SJSA1 (cell line): ENCODE data around the gene CERS6. TPM values are rescaled to one million over a fixed set of nuclear protein-coding genes. Genes with fewer than 3 reads are reported as not detected.
"Not testable (repeated sequence)": the region's sequence is repeated elsewhere in the genome, so short reads cannot be mapped to it uniquely, and the experiment has no call there.

ENCODE experiments used
- DNase-seq, 2 experiments: peaks; one replicate each; pipeline ENCODE4 v3.0.0-alpha.2; 2015 to 2020; ENCODE audit warnings: low spot score in 2 of 2, low read depth in 1 of 2
- H3K27ac ChIP-seq: fragments of 250-450 bp; sonication (Bioruptor Pico); 2 replicates; pipeline ENCODE4 v1.5.1; 2020; ENCODE audit warnings: mild to moderate bottlenecking, moderate library complexity
- H3K27me3 ChIP-seq: fragments of 250-450 bp; sonication (Bioruptor Pico); replicated peaks from 2 replicates; pipeline ENCODE4 v1.5.1; 2020; ENCODE audit warnings: mild to moderate bottlenecking, moderate library complexity
- H3K36me3 ChIP-seq: fragments of 250-450 bp; sonication (Bioruptor Pico); 2 replicates; pipeline ENCODE4 v1.5.1; 2020; ENCODE audit warnings: mild to moderate bottlenecking
- H3K4me1 ChIP-seq: fragments of 250-450 bp; sonication (Bioruptor Pico); replicated peaks from 2 replicates; pipeline ENCODE4 v1.6.1; 2021; ENCODE audit warnings: mild to moderate bottlenecking
- H3K4me3 ChIP-seq: fragments of 250-450 bp; sonication (Bioruptor Pico); 2 replicates; pipeline ENCODE4 v1.5.1; 2020; ENCODE audit warnings: mild to moderate bottlenecking
- H3K9me3 ChIP-seq: fragments of 250-450 bp; sonication (Bioruptor Pico); replicated peaks from 2 replicates; pipeline ENCODE4 v1.5.1; 2020; ENCODE audit warnings: mild to moderate bottlenecking
- total RNA-seq: library from RNA; depleted of rRNA; stranded (reverse); fragments of >200 nt; shearing (Covaris generic); gene quantifications from 2 replicates; pipeline ENCODE4 v1.2.3, GENCODE V29; 2014

Gene CERS6
- total RNA-seq, 1 experiment from 2014 or later: 43.7 TPM

DNA sequence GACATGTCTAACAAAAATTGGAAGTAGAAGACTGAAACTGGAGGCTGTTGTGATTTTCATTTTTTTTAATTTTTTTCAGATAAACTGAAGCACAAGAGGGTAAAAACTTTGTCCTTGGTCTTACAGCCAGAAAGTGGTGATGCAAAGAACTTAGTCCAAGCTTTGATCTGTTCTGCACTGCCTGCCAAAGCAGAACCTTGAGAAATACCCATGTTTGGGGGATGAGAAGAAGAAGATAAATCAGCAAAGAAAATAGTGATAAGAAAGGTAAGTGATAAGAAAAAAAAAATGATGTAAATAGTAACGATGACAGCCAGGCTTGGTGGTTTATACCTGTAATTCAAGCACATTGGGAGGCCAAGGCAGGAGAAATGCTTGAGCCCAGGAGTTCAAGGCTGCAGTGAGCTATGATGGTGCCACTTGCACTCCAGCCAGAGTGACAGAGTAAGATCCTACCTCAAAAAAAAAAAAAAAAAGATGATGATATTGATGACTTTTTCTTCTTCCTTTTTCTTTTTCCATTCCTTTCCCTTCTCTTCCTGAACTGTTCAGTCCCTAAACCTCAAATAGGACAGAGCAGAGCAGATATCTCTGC is 331.8 kb downstream of the CERS6 start:
- no peak for DNase-seq
- Histone ChIP-seq H3K4me3 (no peak overlapping the region), H3K27me3 (no peaks in the 10 kb centered on the region)

DNA sequence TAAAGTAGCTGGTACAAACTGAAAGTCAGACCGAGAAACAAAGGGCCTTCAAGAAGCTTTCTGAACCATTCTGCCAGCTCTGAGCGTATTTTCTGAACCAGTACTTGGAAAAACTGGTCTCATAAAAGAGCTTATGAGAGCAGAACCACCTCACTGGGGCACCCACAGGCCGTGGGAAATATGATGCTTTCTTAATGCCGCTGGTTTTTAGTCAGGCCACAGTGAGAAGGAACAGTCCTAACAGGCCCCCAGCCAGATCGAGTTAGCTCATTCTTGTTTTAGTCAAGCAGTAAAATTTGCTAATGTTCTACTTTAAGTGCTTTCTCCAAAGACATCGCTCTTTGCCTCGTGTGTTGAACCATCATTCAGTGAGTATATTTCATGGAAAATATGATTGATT is 333.7 kb downstream of the CERS6 start:
- Histone ChIP-seq H3K4me3 (no peak overlapping the region), H3K4me1 (no peaks in the 10 kb centered on the region), H3K27me3 (no peaks in the 10 kb centered on the region), H3K36me3 (no peaks in the 10 kb centered on the region), H3K27ac (no peak overlapping the region), H3K9me3 (no peaks in the 10 kb centered on the region)
- DNase-seq: no peak

More for the DNA sequence above, 331.8 kb downstream of the CERS6 start:
- H3K36me3 ChIP-seq: no peaks in the 10 kb centered on the region
- H3K27ac ChIP-seq: no peak overlapping the region
- no peaks in the 10 kb centered on the region for H3K9me3 ChIP-seq
- H3K4me1 ChIP-seq: no peaks in the 10 kb centered on the region

DNA sequence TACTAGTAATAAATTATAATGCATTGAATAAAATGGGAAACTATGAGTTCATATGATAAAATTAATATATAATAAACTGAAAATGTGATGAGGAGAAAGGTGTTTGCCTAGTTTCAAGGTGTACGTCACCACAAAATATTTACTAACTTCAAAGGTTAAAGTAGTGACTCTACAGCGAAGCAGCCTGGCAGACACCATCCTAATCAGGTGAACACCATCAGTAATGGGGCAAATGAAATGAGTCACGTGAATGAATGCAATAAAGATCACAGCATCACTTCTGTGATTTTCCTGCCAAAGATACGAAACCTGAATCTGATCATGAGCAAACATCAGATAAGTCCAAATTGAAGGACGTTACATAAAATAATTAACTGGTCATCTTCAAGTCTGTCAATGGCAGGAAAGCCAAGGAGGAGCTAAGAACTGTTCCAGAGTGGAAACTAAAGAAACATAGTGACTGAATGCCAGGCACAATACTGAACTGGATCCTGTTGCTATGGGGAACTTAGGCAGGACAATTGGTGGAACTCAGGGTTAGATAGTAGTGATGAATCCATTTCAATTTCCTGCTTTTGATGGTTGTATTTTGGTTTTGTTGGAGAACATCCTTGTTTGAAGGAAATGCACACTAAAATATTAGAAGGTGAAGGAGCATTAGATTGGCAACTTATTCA is 334.3 kb downstream of the CERS6 start:
- H3K9me3 ChIP-seq: no peaks in the 10 kb centered on the region
- H3K27ac ChIP-seq: no peak overlapping the region
- no peaks in the 10 kb centered on the region for H3K27me3 ChIP-seq
- H3K4me3 ChIP-seq: no peak overlapping the region
- DNase-seq: no peak
- H3K4me1 ChIP-seq: no peaks in the 10 kb centered on the region
- H3K36me3 ChIP-seq: no peaks in the 10 kb centered on the region

DNA sequence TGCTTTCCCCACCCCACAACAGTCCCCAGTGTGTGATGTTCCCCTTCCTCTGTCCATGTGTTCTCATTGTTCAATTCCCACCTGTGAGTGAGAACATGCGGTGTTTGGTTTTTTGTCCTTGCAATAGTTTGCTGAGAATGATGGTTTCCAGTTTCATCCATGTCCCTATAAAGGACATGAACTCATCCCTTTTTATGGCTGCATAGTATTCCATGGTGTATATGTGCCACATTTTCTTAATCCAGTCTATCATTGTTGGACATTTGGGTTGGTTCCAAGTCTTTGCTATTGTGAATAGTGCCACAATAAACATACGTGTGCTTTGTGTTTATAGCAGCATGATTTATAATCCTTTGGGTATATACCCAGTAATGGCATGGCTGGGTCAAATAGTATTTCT is 335.1 kb downstream of the CERS6 start:
- not testable (repeated sequence) for H3K4me3 ChIP-seq, H3K36me3 ChIP-seq, H3K27ac ChIP-seq, H3K27me3 ChIP-seq, H3K9me3 ChIP-seq, DNase-seq, H3K4me1 ChIP-seq

DNA sequence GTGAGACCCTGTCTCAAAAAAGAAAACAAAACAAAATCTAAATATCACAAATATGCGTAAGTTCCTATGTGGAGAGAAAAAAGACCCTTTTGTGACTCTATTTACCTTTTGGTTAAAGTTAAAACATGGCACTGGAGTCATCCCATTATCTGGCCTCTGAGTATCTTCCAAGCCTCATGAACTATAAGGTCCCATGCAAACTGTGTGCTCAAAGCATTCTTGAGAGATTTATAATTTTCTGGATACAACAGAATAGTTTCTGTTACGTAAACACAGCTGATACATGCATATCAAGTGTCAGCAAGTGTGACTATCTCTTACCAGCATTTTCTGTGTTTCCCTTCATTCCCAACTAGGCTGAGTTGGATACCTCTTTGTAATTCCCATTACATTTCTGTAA is 337.5 kb downstream of the CERS6 start:
- Histone ChIP-seq H3K9me3 (no peaks in the 10 kb centered on the region), H3K36me3 (no peaks in the 10 kb centered on the region), H3K27ac (no peak overlapping the region), H3K27me3 (no peaks in the 10 kb centered on the region), H3K4me1 (no peaks in the 10 kb centered on the region), H3K4me3 (no peak overlapping the region)
- no peak for DNase-seq

DNA sequence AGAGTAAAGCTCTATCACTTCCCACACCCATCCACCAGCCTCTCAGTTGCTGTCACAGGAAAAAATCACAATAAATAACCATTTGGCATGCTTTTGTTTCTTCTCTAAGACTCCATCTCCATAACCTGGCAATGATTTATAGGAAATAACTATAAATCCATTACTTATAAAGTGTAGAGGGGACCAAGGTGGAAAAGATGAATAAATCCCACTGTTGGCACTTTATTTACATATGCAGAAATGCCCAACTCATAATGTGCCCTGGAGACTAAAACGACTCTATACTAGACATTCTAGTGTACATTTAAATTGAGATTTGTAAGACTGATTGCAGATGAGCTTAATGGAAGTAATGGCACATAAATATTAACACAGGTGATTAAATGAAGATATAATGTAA is 338.9 kb downstream of the CERS6 start:
- Histone ChIP-seq H3K4me1 (no peaks in the 10 kb centered on the region), H3K4me3 (no peak overlapping the region), H3K27ac (no peak overlapping the region), H3K9me3 (no peaks in the 10 kb centered on the region), H3K36me3 (no peaks in the 10 kb centered on the region), H3K27me3 (no peaks in the 10 kb centered on the region)
- no peak for DNase-seq

DNA sequence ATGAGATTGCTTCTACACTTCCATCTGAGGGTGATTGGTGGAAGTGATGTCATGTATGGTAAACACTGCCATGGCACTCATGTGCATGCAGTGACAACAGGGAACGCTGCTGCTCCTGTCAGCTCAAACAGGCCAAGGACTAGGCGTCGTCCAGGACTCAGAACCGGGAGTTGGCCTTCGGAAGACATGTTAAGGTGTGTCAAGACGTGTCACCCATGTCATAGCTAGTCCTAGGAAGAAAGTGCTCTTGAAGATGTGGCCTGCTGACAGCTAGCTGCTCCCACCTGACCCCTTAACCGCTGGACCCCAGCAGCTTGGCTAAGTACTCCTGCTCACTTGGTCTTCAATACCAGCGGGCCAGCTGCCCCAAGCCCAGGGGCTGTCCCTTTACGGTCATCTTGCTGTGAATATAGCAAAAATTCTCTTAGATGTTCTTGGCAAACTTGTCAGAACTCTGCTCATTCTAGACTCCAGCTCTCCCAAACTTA is 340.1 kb downstream of the CERS6 start:
- Histone ChIP-seq H3K36me3 (no peaks in the 10 kb centered on the region), H3K4me3 (no peak overlapping the region), H3K4me1 (no peaks in the 10 kb centered on the region), H3K27me3 (no peaks in the 10 kb centered on the region), H3K9me3 (no peaks in the 10 kb centered on the region), H3K27ac (no peak overlapping the region)
- DNase-seq: no peak

DNA sequence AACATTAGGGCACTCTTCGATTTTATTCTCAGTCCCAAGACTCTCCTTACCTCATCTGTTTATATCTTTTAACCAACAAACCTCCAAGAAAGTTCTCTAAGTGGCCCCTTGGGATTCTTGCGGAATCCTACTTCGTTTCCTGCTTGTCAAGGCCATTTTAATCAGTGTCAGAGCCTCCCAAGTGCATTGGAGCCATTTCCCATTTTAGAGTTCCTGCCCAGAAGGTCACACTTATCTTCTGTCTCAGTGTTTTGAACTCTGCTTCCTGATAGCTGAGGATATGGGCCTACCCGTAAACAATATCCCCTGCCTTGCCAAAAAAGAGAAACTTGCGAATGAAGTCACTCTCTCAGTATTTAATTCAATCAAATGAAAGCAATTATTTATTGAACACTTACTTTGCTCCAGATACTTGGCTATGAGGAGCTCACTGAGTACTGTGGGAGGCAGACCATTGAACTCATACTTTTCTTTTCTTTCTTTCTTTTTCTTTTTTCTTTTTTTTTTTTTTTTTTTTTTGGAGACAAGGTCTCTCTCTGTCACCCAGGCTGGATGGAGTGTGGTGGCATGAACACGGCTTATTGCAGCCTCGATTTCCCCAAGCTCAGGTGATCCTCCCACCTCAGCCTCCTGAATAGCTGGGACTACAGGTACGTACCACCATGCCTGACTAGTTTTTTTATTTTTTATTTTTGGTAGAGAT is 340.7 kb downstream of the CERS6 start:
- no peak overlapping the region for H3K27ac ChIP-seq
- no peaks in the 10 kb centered on the region for H3K4me1 ChIP-seq
- H3K4me3 ChIP-seq: no peak overlapping the region
- H3K27me3 ChIP-seq: no peaks in the 10 kb centered on the region
- H3K9me3 ChIP-seq: no peaks in the 10 kb centered on the region
- no peak for DNase-seq
- H3K36me3 ChIP-seq: no peaks in the 10 kb centered on the region

DNA sequence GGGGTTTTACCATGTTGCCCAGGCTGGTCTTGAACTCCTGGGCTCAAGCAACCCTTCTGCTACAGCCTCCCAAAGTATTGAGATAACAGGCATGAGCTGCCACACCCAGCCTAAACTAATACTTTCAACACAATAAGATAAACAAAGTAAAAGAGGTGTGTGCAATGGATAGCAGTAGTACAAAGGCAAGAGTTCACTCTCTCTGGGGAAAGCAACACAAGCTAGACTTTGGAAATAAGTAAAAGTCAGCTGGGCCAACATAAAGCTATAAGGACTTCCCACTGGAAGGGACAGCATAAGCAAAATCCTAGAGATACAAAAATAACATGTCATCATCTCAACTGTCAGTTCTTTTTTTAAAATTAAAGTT is 341.2 kb downstream of the CERS6 start:
- no peak overlapping the region for H3K4me3 ChIP-seq
- H3K9me3 ChIP-seq: no peaks in the 10 kb centered on the region
- H3K4me1 ChIP-seq: no peaks in the 10 kb centered on the region
- no peaks in the 10 kb centered on the region for H3K27me3 ChIP-seq
- no peaks in the 10 kb centered on the region for H3K36me3 ChIP-seq
- no peak for DNase-seq
- H3K27ac ChIP-seq: no peak overlapping the region

DNA sequence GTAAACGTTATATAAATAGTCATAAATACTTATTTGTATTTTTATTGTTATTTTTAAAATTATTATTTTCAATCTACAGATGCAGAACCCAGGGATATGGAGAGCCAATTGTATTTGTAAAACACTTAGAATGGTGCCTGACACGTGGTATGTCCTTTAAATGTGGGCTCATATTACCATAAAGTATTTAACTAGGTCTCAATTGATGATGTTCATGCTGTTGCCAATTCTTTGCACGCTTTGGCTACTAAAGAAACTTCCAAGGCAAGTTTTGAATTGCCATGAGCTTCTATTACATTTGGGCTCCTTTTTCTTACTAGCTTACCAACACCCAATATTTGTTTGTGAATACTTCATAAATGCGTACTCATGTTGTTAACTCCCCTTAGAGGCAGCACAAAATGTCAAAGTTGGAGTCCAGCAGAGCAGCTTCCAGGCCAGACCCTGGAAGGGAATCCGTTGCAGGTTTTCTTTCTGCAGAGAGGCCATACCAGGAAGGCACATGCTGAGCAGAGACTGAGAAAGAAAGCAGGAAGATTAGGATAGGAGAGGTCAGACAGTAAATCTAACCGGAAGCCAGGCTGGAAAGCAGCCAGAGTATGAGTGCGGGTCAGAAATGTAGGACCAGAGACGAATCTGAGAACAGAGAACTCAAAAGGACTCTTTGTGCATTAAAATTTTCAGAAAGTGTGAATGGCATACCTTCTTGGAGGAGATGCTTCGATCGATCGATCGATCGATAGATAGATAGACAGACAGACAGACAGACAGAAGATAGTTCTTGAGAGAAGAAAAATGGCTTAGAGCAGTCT is 342.2 kb downstream of the CERS6 start:
- no peak for DNase-seq
- no peaks in the 10 kb centered on the region for H3K4me1 ChIP-seq
- no peaks in the 10 kb centered on the region for H3K36me3 ChIP-seq
- no peak overlapping the region for H3K4me3 ChIP-seq
- no peaks in the 10 kb centered on the region; the same call in 1 of the 2 replicates for H3K27me3 ChIP-seq
- H3K27ac ChIP-seq: no peak overlapping the region
- H3K9me3 ChIP-seq: no peaks in the 10 kb centered on the region

DNA sequence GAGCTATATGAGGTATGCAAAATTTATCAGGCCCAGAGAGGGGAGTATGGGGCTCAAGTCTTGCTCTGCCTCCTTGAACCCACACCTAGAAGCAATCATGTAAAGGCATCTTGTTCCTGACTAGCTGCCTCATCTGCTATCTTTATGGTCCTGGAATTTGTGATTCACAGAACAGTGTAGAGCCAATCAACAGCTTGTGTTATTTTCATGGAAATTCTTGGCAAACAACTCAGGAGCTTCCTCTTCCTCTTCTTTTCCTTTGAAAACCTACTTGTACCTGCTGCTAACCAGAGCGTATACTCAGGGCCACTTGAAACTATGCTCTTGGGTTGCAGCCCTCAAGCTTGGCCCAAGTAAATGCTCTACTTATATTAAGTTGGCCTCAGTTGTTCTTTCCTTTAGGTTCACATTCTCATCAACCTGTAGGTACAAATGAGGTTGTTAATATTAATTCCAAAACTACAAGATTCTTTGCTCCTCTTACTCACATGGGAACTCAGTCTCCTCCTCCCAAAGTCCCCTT is 342.9 kb downstream of the CERS6 start:
- H3K9me3 ChIP-seq: no peaks in the 10 kb centered on the region

DNA sequence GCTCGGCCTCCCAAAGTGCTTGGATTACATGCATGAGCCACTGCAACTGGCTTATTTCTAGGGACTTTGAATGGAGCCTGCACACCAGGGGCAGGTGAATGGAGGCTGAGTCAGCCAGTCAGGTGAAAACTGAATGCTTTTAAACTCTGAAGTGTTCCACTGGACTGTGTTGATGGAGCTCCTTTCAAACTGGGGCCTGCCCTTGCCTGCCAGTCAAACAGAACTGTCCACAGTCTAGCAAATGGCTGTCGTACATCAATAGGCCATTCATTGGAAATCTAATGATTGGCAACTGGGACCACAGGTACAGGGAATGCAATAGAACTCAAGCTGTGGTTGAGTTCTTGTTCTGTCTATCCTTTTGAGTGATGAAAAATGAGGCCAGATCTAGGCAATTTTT is 345.4 kb downstream of the CERS6 start:
- Histone ChIP-seq H3K9me3 (no peaks in the 10 kb centered on the region), H3K4me3 (no peak overlapping the region), H3K4me1 (no peaks in the 10 kb centered on the region), H3K27me3 (peaks cover 4% of the 10 kb centered on the region; the same call in 1 of the 2 replicates), H3K36me3 (no peaks in the 10 kb centered on the region), H3K27ac (no peak overlapping the region)
- DNase-seq: no peak

More for the DNA sequence above, 342.9 kb downstream of the CERS6 start:
- Histone ChIP-seq H3K4me1 (no peaks in the 10 kb centered on the region), H3K36me3 (no peaks in the 10 kb centered on the region), H3K4me3 (no peak overlapping the region), H3K27me3 (no peaks in the 10 kb centered on the region; the same call in 1 of the 2 replicates), H3K27ac (no peak overlapping the region)
- DNase-seq: no peak

DNA sequence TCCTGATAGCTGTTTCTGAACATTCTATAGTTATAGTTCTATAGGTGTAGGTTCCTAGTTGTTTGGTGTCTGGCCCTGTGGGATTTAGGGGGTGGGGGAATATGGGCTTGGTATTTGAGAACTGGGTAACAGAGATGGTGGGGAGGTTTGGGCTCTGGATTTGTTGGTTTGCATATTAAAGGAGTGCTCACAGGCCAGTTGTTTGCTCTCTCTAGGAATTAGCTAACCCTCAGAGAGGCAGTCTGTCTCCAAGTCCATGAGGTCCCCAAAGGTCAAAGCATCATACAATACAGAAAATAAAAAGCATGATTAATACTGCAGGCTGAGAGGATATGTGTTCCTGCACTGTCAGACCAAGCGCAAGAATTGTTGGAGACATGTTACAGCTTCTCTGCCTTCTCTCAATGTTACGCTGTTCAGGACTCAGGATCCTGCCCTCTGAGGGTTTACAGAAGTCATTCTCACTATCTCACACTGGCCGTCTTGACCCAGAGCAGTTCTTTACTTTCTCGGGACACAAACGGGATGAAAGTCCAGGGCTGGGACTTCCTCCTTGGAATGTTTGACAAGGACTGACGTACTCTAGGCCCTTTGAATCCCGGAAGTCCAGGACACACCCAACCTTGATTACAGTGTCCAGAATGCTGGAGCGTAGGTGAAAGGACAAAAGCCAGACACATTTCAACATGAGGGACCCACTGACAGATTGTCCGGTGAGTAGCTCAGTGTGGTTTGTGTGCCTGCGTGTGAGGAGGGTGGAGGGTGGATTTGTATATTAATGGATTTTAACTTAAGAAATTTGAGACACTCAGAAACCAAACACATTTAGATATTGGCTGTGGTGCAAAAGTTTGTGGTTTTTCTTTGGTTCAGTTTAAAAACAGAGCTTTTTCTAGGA is 346.1 kb downstream of the CERS6 start, which contains the start of gene NOSTRIN:
TSS of gene NOSTRIN (plus strand) at position 677 of the 898 bp plus-strand sequence. CDS start at position 687, 10 bp downstream.
- H3K9me3 ChIP-seq: no peaks in the 10 kb centered on the region
- H3K27me3 ChIP-seq: peaks cover 4% of the 10 kb centered on the region; the same call in 1 of the 2 replicates
- no peaks in the 10 kb centered on the region for H3K4me1 ChIP-seq
- no peak within 1 kb of the TSS for H3K4me3 ChIP-seq
- no peaks in the 10 kb centered on the region for H3K36me3 ChIP-seq
- no peak for DNase-seq
- no peak within 1 kb of the TSS for H3K27ac ChIP-seq
